GM18519 (cell line): ENCODE data around the gene STKLD1.
"Not testable (repeated sequence)": the region's sequence is repeated elsewhere in the genome, so short reads cannot be mapped to it uniquely, and the experiment has no call there.

Experiments
- ATAC-seq: cut with Tn5 transposase; IDR thresholded peaks from one replicate; pipeline ENCODE4 v1.9.1; 2021; ENCODE audit warnings: mild to moderate bottlenecking, moderate library complexity; ENCODE audit not compliant: unreplicated experiment, low FRiP score

Gene STKLD1

GRCh38 chr9:133436681-133437080, 60.5 kb downstream of the STKLD1 start:
- ATAC-seq, result no peak

- no peak for ATAC-seq
Measured at GRCh38 chr9:133437753-133438531, 61.8 kb downstream of the STKLD1 start.

GRCh38 chr9:133439337-133439736, 63.2 kb downstream of the STKLD1 start:
- ATAC-seq, result no peak

GRCh38 chr9:133440874-133441273, 64.7 kb downstream of the STKLD1 start:
- no peak for ATAC-seq

- no peak for ATAC-seq
Measured at GRCh38 chr9:133441571-133441970, 65.4 kb downstream of the STKLD1 start.

- no peak for ATAC-seq
Measured at GRCh38 chr9:133443248-133443647, 67.1 kb downstream of the STKLD1 start.

GRCh38 chr9:133443982-133444381, 67.8 kb downstream of the STKLD1 start:
- ATAC-seq, result no peak

GRCh38 chr9:133445293-133445969, 69.3 kb downstream of the STKLD1 start:
- no peak for ATAC-seq

- ATAC-seq, result no peak
Measured at GRCh38 chr9:133448487-133448972, 72.4 kb downstream of the STKLD1 start.

GRCh38 chr9:133449760-133450159, 73.6 kb downstream of the STKLD1 start:
- no peak for ATAC-seq

GRCh38 chr9:133451865-133452264, 75.7 kb downstream of the STKLD1 start:
- not testable (repeated sequence) for ATAC-seq

GRCh38 chr9:133452562-133452961, 76.4 kb downstream of the STKLD1 start:
- no peak for ATAC-seq

- ATAC-seq, result no peak
Measured at GRCh38 chr9:133453651-133454050, 77.5 kb downstream of the STKLD1 start.

- ATAC-seq, result no peak
Measured at GRCh38 chr9:133454325-133454724, 78.2 kb downstream of the STKLD1 start.

- no peak for ATAC-seq
Measured at GRCh38 chr9:133454943-133455673, 78.9 kb downstream of the STKLD1 start.
